ENCODE data around the gene NPFFR1.
A peak's percentile ranks its signal among the peaks of the same experiment; 100 is the strongest.
"Not testable (repeated sequence)": the region's sequence is repeated elsewhere in the genome, so short reads cannot be mapped to it uniquely, and the experiment has no call there.

NPFFR1 gene

GRCh38 chr10:70284542-70285475 lies 1.0 kb upstream of the NPFFR1 start:
- no peak for DNase-seq

GRCh38 chr10:70283071-70283444 lies 746 bp downstream of the NPFFR1 start:
- no peak for DNase-seq

- no peak for DNase-seq
Measured at GRCh38 chr10:70281609-70282008, 2.2 kb downstream of the NPFFR1 start.

- DNase-seq = no peak
Measured at GRCh38 chr10:70280099-70280498, 3.7 kb downstream of the NPFFR1 start.

GRCh38 chr10:70277396-70278030 lies 6.3 kb downstream of the NPFFR1 start:
- no peak for DNase-seq

- DNase-seq = no peak
Measured at GRCh38 chr10:70274643-70275042, 9.2 kb downstream of the NPFFR1 start.

- peak in 1 of 5 donors; percentile 69 for DNase-seq
Measured at GRCh38 chr10:70272925-70273316, 10.9 kb downstream of the NPFFR1 start.

- no peak for DNase-seq
Measured at GRCh38 chr10:70271996-70272924, 11.5 kb downstream of the NPFFR1 start.

- DNase-seq = no peak
Measured at GRCh38 chr10:70270952-70271351, 12.9 kb downstream of the NPFFR1 start.

- DNase-seq = no peak
Measured at GRCh38 chr10:70269741-70270140, 14.1 kb downstream of the NPFFR1 start.

GRCh38 chr10:70268376-70268775 lies 15.4 kb downstream of the NPFFR1 start:
- DNase-seq = no peak

GRCh38 chr10:70267161-70267933 lies 16.5 kb downstream of the NPFFR1 start:
- no peak for DNase-seq

GRCh38 chr10:70266701-70267100 lies 17.1 kb downstream of the NPFFR1 start:
- no peak for DNase-seq

GRCh38 chr10:70266056-70266455 lies 17.7 kb downstream of the NPFFR1 start:
- no peak for DNase-seq

GRCh38 chr10:70265032-70265689 lies 18.6 kb downstream of the NPFFR1 start:
- no peak for DNase-seq

- DNase-seq = no peak
Measured at GRCh38 chr10:70260734-70261133, 23.1 kb downstream of the NPFFR1 start.

GRCh38 chr10:70260259-70260658 lies 23.5 kb downstream of the NPFFR1 start:
- DNase-seq = no peak

GRCh38 chr10:70258216-70258615 lies 25.6 kb downstream of the NPFFR1 start:
- no peak for DNase-seq

GRCh38 chr10:70257816-70258215 lies 26.0 kb downstream of the NPFFR1 start:
- DNase-seq = not testable (repeated sequence)

- DNase-seq = no peak
Measured at GRCh38 chr10:70256463-70256862, 27.3 kb downstream of the NPFFR1 start.
